GM19463 (cell line): ENCODE data around the gene EEF2K.
"Not testable (repeated sequence)": the region's sequence is repeated elsewhere in the genome, so short reads cannot be mapped to it uniquely, and the experiment has no call there.

ENCODE experiments used
- ATAC-seq: cut with Tn5 transposase; IDR thresholded peaks from one replicate; pipeline ENCODE4 v1.9.1; 2021; ENCODE audit warnings: mild to moderate bottlenecking, moderate library complexity; ENCODE audit not compliant: unreplicated experiment

The EEF2K gene

GRCh38 chr16:22207715-22208360 lies 1.8 kb downstream of the EEF2K start:
- ATAC-seq = no peak

DNA sequence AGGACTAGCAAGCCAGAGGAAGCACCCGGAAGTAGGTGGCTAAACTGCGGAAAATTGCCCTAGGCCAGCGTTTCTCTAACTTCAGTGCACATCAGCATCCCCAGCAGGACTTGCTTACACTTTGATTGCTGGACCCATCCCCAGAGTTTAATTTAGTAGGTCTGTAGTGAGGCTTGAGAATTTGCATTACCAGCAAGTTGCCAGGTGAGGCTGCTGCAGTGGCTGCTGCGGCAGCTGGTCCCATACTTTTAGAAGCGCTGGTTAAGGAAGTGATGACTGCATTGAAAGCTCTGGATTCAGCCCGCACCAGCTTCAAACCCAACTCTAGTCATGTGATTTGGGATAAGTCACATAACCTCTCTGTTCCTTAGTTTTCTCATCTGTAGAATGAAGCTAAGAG lies 4.2 kb downstream of the EEF2K start:
- no peak for ATAC-seq

GRCh38 chr16:22210854-22211253 lies 4.8 kb downstream of the EEF2K start:
- no peak for ATAC-seq

- ATAC-seq = no peak
These were observed 7.2 kb downstream of the EEF2K start for GRCh38 chr16:22213236-22213635.

DNA sequence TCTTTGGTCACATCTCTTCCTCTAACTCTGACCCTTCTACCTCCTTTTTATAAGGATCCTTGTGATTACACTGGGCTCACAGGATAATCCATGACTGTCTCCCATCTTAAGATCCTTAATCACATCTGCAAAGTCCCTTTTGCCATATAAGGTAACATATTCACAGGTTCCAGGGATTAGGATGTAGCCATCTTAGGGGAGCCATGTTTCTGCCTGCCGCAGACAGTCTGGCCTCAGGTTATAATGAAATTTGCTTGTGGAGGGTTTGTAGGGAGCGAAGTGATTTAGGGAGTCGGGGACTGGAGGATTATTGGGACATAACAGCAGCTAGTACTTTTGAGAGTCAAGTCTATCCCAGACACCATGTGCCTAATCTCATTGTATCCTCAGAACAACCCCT lies 7.7 kb downstream of the EEF2K start:
- no peak for ATAC-seq

- no peak for ATAC-seq
These were observed 8.3 kb downstream of the EEF2K start for GRCh38 chr16:22214402-22214801.

DNA sequence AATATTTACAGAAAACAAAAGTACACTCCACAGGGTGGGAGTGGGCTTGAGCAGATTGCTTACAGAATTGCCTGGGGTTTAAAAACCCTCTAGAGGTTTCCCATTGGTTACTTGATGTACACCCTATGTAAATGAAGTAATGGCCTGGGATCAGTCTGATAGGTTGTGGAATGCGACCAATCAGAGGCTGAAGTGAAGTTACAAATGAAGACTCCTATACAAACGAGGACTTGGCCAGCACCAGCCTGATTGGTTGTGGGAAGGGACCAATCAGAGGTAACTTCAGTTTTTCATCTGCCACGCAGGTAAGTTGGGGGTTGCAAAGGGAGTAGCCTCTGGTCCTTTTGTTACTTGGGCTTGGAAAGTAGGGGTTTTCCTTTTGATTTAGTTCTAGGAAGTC lies 8.8 kb downstream of the EEF2K start:
- no peak for ATAC-seq

DNA sequence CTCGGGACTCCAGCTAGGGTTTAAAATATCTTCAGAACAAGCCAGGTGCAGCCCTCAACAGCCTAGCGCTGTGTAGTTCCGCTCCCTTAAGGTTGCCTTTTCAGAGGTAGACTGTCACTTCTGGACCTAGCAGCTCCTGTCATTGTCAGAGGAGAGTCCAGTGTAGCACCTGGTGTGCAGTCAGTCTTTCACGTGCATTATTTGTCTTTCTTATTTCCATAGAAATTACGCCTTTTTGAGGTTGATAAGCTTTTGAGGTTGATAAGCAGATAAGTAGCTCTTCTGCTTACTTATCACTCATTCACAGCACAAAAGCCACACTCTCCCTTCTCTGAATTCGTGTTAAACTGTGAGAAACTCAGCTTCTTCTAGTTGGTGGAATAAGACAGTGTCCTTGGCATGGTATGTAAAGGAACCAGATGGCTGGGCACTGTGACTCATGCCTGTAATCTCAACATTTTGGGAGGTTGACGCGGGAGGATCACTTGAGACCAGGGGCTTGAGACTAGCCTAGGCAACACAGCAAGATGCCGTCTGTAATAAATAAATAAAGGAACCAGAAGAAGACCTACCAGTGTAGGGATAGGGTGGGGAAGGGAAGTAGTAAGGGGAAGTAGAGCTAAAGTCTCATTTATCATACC lies 10.2 kb downstream of the EEF2K start:
- no peak for ATAC-seq

- not testable (repeated sequence) for ATAC-seq
These were observed 10.8 kb downstream of the EEF2K start for GRCh38 chr16:22216832-22217225.

DNA sequence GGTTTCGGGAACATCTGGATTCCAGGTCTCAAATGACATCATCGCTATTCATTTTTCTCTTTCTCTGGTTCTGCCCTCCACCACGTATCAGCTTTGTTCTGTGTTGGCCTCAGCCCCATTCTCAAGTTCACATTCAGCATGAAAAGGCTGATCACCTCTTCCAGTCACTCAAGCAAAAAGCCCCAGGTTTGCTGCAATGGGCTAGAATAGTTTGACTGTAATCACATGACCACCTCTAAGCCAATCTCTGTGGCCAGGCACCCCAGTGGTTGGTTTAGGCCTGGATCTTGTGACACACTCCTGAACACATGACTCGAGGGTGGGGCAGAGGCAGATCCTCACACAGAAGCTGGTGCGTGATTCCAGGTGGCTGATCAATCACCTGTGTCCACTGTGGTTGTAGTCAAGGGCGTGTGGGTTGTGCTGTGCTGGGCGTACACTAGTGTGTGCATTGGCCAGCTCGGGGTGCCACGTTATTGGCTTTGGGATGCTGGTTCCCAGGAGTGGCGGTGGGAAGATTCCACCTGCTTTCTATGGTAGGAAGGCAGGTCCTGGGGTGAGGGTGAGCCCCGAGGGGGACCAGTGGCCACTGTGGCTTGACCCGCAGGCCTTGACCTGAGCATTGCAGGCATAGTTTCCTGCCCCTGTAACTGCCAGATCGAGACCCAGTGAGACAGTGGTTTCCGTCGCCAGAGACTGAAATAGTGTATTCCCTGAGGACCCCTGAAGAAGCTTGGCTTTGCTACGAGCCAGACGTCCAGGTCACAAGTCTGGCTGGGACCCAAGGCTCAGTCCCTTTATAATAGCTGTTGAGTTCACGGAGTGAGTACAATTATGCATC lies 12.0 kb downstream of the EEF2K start:
- peak; percentile 94 for ATAC-seq

- no peak for ATAC-seq
These were observed 13.5 kb downstream of the EEF2K start for GRCh38 chr16:22219389-22220068.

DNA sequence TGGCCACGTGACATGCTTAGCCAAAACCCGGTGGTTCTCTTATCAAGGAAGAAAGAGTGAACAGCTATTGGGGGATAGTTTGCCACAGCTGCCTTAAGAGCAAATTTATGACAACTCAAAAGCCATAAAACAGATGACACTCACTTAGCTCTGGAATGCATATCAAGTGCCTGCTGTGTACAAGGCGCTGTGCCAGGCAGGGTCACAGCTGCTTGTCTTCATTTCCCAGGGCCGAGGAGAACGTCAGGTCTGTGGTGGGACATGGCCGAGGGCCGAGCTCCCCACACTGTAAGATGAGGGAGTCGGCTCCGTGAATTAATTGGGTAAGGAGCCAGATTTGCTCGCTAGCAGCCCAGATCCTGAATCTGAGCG lies 14.0 kb downstream of the EEF2K start:
- no peak for ATAC-seq

DNA sequence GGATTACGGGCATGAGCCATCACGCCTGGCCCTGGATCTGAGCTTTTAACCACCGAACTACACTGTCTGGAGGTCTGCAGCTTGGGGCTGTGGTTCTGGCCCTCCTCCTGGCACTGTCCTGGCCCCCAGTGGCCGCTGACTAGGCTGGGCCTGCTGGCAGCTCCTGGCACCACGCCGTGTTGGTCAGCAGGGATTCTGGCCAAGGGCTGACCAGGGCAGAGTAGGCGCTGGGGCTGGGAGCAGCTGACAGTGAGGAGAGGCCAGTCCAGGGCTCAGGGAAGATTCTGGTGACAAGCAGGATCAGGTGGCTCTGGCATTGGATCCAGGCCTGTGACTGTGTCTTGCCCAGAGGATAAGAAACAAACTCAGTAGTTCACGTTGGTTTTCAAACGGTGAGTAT lies 14.6 kb downstream of the EEF2K start:
- no peak for ATAC-seq

DNA sequence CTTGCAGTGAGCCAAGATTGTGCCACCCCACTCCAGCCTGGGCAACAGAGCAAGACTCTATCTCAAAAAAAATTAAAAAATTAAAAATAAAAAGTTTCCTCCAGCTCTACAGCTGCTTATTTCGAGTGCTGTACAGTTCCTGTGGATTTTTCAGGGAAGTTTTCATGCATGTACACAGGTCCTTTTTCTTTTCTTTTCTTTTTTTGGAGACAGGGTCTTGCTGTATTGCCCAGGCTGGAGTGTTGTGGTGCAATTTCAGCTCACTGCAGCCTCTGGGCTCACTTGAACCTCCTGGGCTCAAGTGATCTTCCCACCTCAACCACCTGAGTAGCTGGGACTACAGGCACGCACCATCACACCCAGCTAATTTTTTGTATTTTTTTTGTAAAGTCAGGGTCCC lies 15.9 kb downstream of the EEF2K start:
- no peak for ATAC-seq

DNA sequence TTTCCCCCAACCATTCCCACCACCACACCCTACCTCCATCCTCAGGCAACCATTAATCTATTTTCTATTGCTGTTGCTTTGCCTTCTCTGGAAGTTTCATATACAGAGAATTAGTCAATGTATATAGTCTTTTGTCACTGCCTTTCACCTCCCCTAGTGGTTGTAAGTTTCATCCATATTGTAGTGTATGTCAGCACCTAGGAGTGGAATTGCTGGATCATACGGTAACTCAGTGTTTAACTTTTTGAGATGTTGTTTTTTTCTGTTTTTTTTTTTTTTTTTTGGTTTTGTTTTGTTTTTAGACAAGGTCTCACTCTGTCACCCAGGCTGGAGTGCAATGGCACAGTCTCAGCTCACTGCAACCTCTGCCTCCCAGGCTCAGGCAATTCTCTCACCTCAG lies 16.9 kb downstream of the EEF2K start:
- ATAC-seq = no peak

GRCh38 chr16:22225060-22225459 lies 19.0 kb downstream of the EEF2K start:
- no peak for ATAC-seq

DNA sequence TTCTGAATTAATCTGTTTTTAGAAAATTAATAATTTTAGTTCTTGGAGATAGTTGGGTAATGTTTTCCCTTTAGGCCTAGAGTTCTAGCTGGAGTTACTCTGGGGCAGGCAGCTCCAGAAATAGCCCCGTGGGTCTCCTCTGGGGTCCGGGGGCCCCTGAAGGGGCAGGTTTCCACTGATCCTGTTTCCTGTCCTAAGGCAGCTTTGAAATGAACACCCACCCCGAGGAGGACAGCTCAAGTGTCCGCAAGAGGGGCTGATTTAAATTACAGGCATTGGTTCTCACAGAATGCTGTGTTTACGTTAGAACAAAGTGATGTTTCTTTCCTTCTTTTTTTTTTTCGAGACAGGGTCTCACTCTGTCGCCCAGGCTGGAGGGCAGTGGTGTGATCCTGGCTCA lies 23.8 kb downstream of the EEF2K start:
- ATAC-seq = no peak

GRCh38 chr16:22232277-22233036 lies 26.4 kb downstream of the EEF2K start:
- ATAC-seq = no peak

GRCh38 chr16:22233037-22233372 lies 26.9 kb downstream of the EEF2K start:
- ATAC-seq = no peak

DNA sequence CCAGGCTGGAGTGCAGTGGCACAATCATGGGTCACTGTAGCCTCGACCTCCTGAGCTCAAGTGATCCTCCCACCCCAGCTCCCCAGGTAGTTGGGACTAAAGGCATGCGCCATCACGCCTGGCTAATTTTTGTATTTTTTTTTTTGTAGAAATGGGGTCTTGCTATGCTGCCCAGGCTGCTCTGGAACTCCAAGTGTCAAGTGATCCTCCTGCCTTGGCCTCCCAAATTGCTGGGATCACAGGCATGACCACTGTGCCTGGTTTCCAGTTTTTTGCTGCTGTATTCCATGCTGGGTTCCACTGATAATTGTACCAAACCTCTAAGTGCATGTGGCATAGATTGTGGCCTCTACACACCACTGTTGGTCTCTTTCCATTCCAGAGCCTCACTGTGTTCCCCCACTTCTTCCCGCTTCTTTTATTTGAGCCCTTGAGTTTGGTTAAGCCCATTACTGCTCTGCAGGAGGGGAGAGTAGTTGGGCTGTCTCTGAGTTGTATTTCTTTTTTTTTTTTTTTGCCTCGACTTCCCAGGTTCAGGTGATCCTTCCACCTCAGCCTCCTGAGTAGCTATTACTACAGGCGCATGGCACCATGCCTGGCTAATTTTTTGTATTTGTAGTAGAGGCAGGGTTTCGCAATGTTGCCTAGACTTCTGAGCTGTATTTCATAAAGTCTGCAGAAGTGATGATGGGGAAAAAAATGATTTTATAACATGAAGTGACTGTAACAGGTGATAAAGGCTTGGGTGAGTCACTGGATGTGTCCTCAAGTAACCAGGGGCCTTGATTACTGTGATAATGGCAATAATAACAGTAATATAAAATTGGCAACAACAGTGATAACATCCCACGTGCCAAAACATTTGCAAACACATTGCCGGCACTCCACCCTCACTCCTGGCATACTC lies 30.0 kb downstream of the EEF2K start:
- no peak for ATAC-seq
